ENCODE measurements around the gene GALM.

The GALM gene

GRCh38 chr2:38763228-38763627 lies 97.3 kb downstream of the GALM start:
- TF ChIP-seq, protein P1, sequence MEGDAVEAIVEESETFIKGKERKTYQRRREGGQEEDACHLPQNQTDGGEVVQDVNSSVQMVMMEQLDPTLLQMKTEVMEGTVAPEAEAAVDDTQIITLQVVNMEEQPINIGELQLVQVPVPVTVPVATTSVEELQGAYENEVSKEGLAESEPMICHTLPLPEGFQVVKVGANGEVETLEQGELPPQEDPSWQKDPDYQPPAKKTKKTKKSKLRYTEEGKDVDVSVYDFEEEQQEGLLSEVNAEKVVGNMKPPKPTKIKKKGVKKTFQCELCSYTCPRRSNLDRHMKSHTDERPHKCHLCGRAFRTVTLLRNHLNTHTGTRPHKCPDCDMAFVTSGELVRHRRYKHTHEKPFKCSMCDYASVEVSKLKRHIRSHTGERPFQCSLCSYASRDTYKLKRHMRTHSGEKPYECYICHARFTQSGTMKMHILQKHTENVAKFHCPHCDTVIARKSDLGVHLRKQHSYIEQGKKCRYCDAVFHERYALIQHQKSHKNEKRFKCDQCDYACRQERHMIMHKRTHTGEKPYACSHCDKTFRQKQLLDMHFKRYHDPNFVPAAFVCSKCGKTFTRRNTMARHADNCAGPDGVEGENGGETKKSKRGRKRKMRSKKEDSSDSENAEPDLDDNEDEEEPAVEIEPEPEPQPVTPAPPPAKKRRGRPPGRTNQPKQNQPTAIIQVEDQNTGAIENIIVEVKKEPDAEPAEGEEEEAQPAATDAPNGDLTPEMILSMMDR (IDR thresholded peaks at IDR 0.05; ENCODE audit: borderline replicate concordance, insufficient read depth, low read depth, low read length), result no peak
- H3K4me3 ChIP-seq (ENCODE audit: low read depth, low read length), result no peak overlapping the region

- no peak overlapping the region for H3K4me3 ChIP-seq (ENCODE audit: low read depth, low read length)
- TF ChIP-seq, protein P1 (IDR thresholded peaks at IDR 0.05; ENCODE audit: borderline replicate concordance, insufficient read depth, low read depth, low read length), result no peak
These were observed 97.8 kb downstream of the GALM start for GRCh38 chr2:38763728-38764127.

GRCh38 chr2:38765149-38765548 lies 99.2 kb downstream of the GALM start:
- TF ChIP-seq, protein P1 (IDR thresholded peaks at IDR 0.05; ENCODE audit: borderline replicate concordance, insufficient read depth, low read depth, low read length), result no peak
- no peak overlapping the region for H3K4me3 ChIP-seq (ENCODE audit: low read depth, low read length)

DNA sequence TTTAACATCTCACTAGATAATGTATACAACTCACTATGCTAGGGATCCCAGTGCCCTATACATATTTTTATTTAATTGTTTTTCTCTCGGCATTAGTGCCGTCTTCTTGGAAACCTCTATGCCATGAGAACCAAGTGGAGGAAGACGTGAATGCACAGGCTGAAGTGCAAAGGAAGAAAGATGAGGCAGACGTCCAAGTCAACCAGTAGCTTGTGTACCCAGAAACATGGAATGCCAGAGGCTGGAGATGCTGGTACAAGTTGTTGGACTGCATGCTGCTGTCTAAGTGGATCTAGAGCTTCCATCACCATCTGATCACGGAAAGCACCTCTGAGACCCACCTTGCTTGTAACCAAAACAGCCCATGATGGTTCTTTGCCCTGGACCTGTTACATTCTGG lies 99.6 kb downstream of the GALM start:
- TF ChIP-seq, protein P1 (IDR thresholded peaks at IDR 0.05; ENCODE audit: borderline replicate concordance, insufficient read depth, low read depth, low read length), result no peak
- no peak overlapping the region for H3K4me3 ChIP-seq (ENCODE audit: low read depth, low read length)

GRCh38 chr2:38771632-38772031 lies 105.7 kb downstream of the GALM start:
- TF ChIP-seq, protein P1 (IDR thresholded peaks at IDR 0.05; ENCODE audit: borderline replicate concordance, insufficient read depth, low read depth, low read length), result no peak
- no peak overlapping the region for H3K4me3 ChIP-seq (ENCODE audit: low read depth, low read length)

GRCh38 chr2:38775097-38775920 lies 109.4 kb downstream of the GALM start:
- H3K4me3 ChIP-seq (ENCODE audit: low read depth, low read length), result no peak overlapping the region
- TF ChIP-seq, protein P1 (IDR thresholded peaks at IDR 0.05; ENCODE audit: borderline replicate concordance, insufficient read depth, low read depth, low read length), result no peak

DNA sequence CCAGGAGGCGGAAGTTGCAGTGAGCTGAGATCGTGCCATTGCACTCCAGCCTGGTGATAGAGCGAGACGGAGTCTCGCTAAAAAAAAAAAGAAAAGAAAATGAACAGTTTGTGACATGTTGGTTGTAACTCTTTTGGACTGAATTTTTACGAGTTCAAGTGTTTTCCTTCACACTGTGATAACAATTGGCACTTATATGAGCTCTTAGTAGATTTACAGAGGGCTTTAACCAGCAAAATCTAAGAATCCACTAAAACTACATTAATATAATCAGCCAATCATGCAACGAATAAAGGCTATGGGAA lies 110.0 kb downstream of the GALM start:
- no peak overlapping the region for H3K4me3 ChIP-seq (ENCODE audit: low read depth, low read length)
- TF ChIP-seq, protein P1 (IDR thresholded peaks at IDR 0.05; ENCODE audit: borderline replicate concordance, insufficient read depth, low read depth, low read length), result no peak

Data from GM12875 (cell line).